GM23338 (cell line): ENCODE data around the gene KMT2C. TPM values are rescaled to one million over a fixed set of nuclear protein-coding genes. Genes with fewer than 3 reads are reported as not detected.

ENCODE experiments used
- ATAC-seq: fragments of 200-7000 bp; cut with Tn5 transposase; 3 replicates; pipeline ENCODE4 v1.9.1; 2020
- DNase-seq: peaks from one replicate; pipeline ENCODE4 v3.0.0-alpha.2; 2015; ENCODE audit warnings: low spot score
- H2AFZ ChIP-seq: fragments of 200-600 bp; sonication (generic); 2 replicates; pipeline ENCODE4 v1.8.0; 2016; ENCODE audit warnings: antibody characterized with exemption, mild to moderate bottlenecking, moderate library complexity
- H3F3A ChIP-seq: fragments of 200-600 bp; sonication (generic); replicated peaks from 2 replicates; pipeline ENCODE4 v1.8.0; 2017; ENCODE audit warnings: antibody characterized with exemption, mixed run types, low read depth
- H3K27ac ChIP-seq: fragments of 200-600 bp; sonication (generic); 2 replicates; pipeline ENCODE4 v1.6.1; 2016; ENCODE audit warnings: low read depth
- H3K27me3 ChIP-seq: fragments of 200-600 bp; sonication (generic); 2 replicates; pipeline ENCODE4 v1.8.0; 2016; ENCODE audit warnings: mild to moderate bottlenecking, mixed run types, moderate library complexity; ENCODE audit not compliant: insufficient read depth
- H3K36me3 ChIP-seq: fragments of 200-600 bp; sonication (generic); 2 replicates; pipeline ENCODE4 v1.8.0; 2016; ENCODE audit warnings: mild to moderate bottlenecking; ENCODE audit not compliant: insufficient read depth
- H3K4me1 ChIP-seq: fragments of 200-600 bp; sonication (generic); 2 replicates; pipeline ENCODE4 v1.8.0; 2016; ENCODE audit warnings: mild to moderate bottlenecking, moderate library complexity; ENCODE audit not compliant: insufficient read depth
- H3K4me2 ChIP-seq: fragments of 200-600 bp; sonication (generic); 2 replicates; pipeline ENCODE4 v1.7.1; 2017; ENCODE audit warnings: mixed run types
- H3K4me3 ChIP-seq: fragments of 200-600 bp; sonication (generic); 2 replicates; pipeline ENCODE4 v1.6.1; 2016; ENCODE audit warnings: mixed run types
- H3K79me2 ChIP-seq: fragments of 200-600 bp; sonication (generic); replicated peaks from 2 replicates; pipeline ENCODE4 v1.8.0; 2017; ENCODE audit warnings: mild to moderate bottlenecking; ENCODE audit not compliant: insufficient read depth
- H3K9me2 ChIP-seq: fragments of 200-600 bp; sonication (generic); 2 replicates; pipeline ENCODE4 v1.8.0; 2017; ENCODE audit not compliant: insufficient read depth
- H4K20me1 ChIP-seq: fragments of 200-600 bp; sonication (generic); replicated peaks from 2 replicates; pipeline ENCODE4 v1.8.0; 2017; ENCODE audit warnings: mild to moderate bottlenecking; ENCODE audit not compliant: insufficient read depth
- H3K27ac Mint-ChIP-seq: 2 replicates; pipeline ENCODE4 v1.8.0; 2020; ENCODE audit warnings: inconsistent platforms, mild to moderate bottlenecking, moderate library complexity, mixed read lengths
- H3K27me3 Mint-ChIP-seq: 3 replicates; pipeline ENCODE4 v1.8.0; 2022; ENCODE audit warnings: low read depth, mild to moderate bottlenecking, moderate library complexity, mixed read lengths, inconsistent platforms; ENCODE audit not compliant: insufficient read depth, poor library complexity
- H3K36me3 Mint-ChIP-seq: 3 replicates; pipeline ENCODE4 v1.8.0; 2021; ENCODE audit warnings: low read depth, mild to moderate bottlenecking, inconsistent platforms, moderate library complexity, mixed read lengths
- H3K4me1 Mint-ChIP-seq: 3 replicates; pipeline ENCODE4 v1.8.0; 2020; ENCODE audit warnings: mild to moderate bottlenecking, inconsistent platforms, mixed read lengths
- H3K4me3 Mint-ChIP-seq: 3 replicates; pipeline ENCODE4 v1.8.0; 2021; ENCODE audit warnings: moderate library complexity, mild to moderate bottlenecking, inconsistent platforms, mixed read lengths
- H3K9me3 Mint-ChIP-seq: 3 replicates; pipeline ENCODE4 v1.8.0; 2020; ENCODE audit warnings: moderate library complexity, mild to moderate bottlenecking, inconsistent platforms, mixed read lengths
- CREB1 ChIP-seq: fragments of 250-450 bp; sonication (Bioruptor Pico); IDR thresholded peaks from 2 replicates; pipeline ENCODE4 v1.5.0; 2020; ENCODE audit warnings: low read depth, mild to moderate bottlenecking, moderate library complexity
- EZH2phosphoT487 ChIP-seq: fragments of 200-600 bp; sonication (generic); IDR thresholded peaks from one replicate; pipeline ENCODE4 v1.8.1; 2018; ENCODE audit warnings: antibody characterized with exemption; ENCODE audit not compliant: unreplicated experiment
- NANOG ChIP-seq: IDR thresholded peaks from 2 replicates; pipeline ENCODE4 v1.6.1; 2016; ENCODE audit warnings: antibody characterized with exemption, borderline replicate concordance
- polyA plus RNA-seq: library from polyadenylated mRNA; unstranded; fragments of >200 nt; fragmentation: Nextera tagmentation; extraction: Ambion mirVana; gene quantifications from 2 replicates; pipeline ENCODE4 v1.2.1, GENCODE V29; 2016
- total RNA-seq: library from RNA; depleted of rRNA; stranded (reverse); fragments of >200 nt; shearing (Covaris generic); gene quantifications from 2 replicates; pipeline ENCODE4 v1.2.3, GENCODE V29; 2014
- TF ChIP-seq, protein P1 (sequence below), 2 experiments: fragments of 200-600 bp in 1 of 2; sonication (generic) in 1 of 2; conservative IDR thresholded peaks; 2 replicates each; pipeline versions ENCODE4 v1.5.1 to v1.6.1; 2016 to 2017; ENCODE audit warnings: antibody characterized with exemption in 2 of 2, low read depth in 2 of 2, mild to moderate bottlenecking in 2 of 2, moderate library complexity in 1 of 2

Gene KMT2C
- total and polyA plus RNA-seq, 2 experiments from 2014 or later, result 11.4 to 39.0 TPM

DNA sequence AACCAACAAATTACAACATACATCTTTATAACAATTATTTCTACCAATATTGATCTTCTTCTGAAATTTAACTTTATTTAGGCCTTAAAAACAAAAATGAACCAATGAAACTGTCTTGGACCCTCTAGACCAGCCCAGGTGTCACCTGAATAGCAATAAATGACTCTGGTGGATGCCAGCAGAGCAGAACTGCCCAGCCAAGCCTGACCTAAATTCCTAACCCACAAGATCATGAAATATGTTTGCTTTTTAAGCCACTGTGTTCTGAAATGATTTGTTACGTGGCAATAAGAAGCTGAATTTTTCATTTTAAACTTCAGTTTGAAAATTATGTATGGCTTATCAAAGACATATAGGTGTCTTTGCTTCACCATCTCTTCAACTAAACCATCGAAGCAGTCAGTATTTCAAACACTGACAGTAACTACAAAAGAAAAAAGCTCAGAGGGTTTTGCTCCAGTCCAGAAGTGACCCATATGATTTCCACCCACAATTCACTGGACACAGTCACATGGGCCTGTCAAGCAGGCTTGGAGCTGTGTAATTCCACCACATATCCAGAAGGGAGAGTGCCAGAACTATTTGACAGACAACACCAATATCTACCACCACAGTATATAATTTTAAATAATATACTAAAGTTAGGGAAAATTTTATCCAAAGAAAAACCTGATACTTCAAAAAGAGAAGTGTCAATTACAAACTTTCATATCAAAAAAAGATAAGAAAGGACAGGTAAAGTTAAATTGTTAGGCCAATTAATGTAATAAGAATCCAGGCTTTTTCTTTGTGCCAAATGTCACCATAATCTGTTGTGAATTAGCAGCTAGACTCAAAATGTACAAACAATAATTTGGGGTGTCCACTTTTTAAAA lies 94.5 kb downstream of the KMT2C start:
- Histone ChIP-seq H3K79me2 (peaks cover 41% of the 10 kb centered on the region; the same call in 1 of the 2 replicates), H3F3A (no peaks in the 10 kb centered on the region), H3K4me3 (no peak overlapping the region), H3K36me3 (no peaks in the 10 kb centered on the region), H3K27ac (no peak overlapping the region), H3K4me1 (no peaks in the 10 kb centered on the region), H2AFZ (no peak overlapping the region), H3K27me3 (no peaks in the 10 kb centered on the region), H3K9me2 (no peaks in the 10 kb centered on the region), H4K20me1 (peaks cover 4% of the 10 kb centered on the region; the same call in 1 of the 2 replicates), H3K4me2 (no peak overlapping the region)
- no peaks in the 10 kb centered on the region for H3K9me3 Mint-ChIP-seq
- H3K27ac Mint-ChIP-seq, result no peak overlapping the region
- ATAC-seq, result peak; percentile 46; the same call in 2 of the 3 replicates
- H3K4me1 Mint-ChIP-seq, result peaks cover 6% of the 10 kb centered on the region
- peaks cover 3% of the 10 kb centered on the region for H3K27me3 Mint-ChIP-seq
- H3K4me3 Mint-ChIP-seq, result no peak overlapping the region
- TF ChIP-seq, protein P1, sequence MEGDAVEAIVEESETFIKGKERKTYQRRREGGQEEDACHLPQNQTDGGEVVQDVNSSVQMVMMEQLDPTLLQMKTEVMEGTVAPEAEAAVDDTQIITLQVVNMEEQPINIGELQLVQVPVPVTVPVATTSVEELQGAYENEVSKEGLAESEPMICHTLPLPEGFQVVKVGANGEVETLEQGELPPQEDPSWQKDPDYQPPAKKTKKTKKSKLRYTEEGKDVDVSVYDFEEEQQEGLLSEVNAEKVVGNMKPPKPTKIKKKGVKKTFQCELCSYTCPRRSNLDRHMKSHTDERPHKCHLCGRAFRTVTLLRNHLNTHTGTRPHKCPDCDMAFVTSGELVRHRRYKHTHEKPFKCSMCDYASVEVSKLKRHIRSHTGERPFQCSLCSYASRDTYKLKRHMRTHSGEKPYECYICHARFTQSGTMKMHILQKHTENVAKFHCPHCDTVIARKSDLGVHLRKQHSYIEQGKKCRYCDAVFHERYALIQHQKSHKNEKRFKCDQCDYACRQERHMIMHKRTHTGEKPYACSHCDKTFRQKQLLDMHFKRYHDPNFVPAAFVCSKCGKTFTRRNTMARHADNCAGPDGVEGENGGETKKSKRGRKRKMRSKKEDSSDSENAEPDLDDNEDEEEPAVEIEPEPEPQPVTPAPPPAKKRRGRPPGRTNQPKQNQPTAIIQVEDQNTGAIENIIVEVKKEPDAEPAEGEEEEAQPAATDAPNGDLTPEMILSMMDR (conservative IDR thresholded peaks at IDR 0.05; ENCODE audit: low read depth in 2 of 2), result peak in 1 of 2 experiments; percentile 55; a peak in 3 of 4 replicates
- TF ChIP-seq CREB1, result no peak
- no peaks in the 10 kb centered on the region; the same call in 2 of the 3 replicates for H3K36me3 Mint-ChIP-seq
- DNase-seq, result peak; percentile 28

DNA sequence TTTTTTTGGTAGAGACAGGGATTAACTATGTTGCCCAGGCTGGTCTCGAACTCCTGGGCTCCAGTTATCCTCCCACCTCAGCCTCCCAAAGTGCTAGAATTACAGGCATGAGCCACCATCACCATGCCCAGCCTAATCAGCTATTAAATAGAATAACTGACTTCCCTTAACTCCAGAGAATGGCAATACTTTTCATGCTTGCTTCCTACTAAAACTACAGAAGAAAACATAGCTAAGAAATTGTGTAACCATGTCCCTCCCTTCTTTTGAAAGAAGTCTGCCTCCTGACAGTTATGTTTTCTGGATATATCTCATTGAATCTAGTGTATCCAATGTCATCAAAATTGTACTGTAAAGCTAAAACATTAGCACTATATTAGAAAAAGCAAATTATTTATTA lies 95.6 kb downstream of the KMT2C start:
- Histone ChIP-seq H3K9me2 (no peaks in the 10 kb centered on the region), H4K20me1 (peaks cover 4% of the 10 kb centered on the region; the same call in 1 of the 2 replicates), H3K27me3 (no peaks in the 10 kb centered on the region), H2AFZ (no peak overlapping the region), H3K4me3 (no peak overlapping the region), H3K36me3 (no peaks in the 10 kb centered on the region), H3K27ac (no peak overlapping the region), H3F3A (no peaks in the 10 kb centered on the region), H3K79me2 (peaks cover 37% of the 10 kb centered on the region; the same call in 1 of the 2 replicates), H3K4me1 (no peaks in the 10 kb centered on the region), H3K4me2 (no peak overlapping the region)
- Mint-ChIP-seq H3K4me3 (no peak overlapping the region), H3K4me1 (peaks cover 6% of the 10 kb centered on the region), H3K27ac (no peak overlapping the region), H3K36me3 (no peaks in the 10 kb centered on the region; the same call in 2 of the 3 replicates), H3K27me3 (peaks cover 6% of the 10 kb centered on the region), H3K9me3 (no peaks in the 10 kb centered on the region)
- DNase-seq (no peak), ATAC-seq (no peak)
- no peak for TF ChIP-seq CREB1
- TF ChIP-seq EZH2phosphoT487, result no peak
- TF ChIP-seq, protein P1 (conservative IDR thresholded peaks at IDR 0.05; ENCODE audit: low read depth in 2 of 2), result no peak
- TF ChIP-seq NANOG, result no peak
